Stimulated activated naive CD8-positive, alpha-beta T cell treated with anti-CD3 and anti-CD28 coated beads, Interleukin-15, Interleukin-2, amounts not matched to agents 100 ng/mL and 50 ng/mL, for 24 hours (primary cell): ENCODE results near the gene AHRR.
"Not testable (repeated sequence)": the region's sequence is repeated elsewhere in the genome, so short reads cannot be mapped to it uniquely, and the experiment has no call there.

Source experiments
- H3K27ac Mint-ChIP-seq: one replicate; pipeline ENCODE4 v1.8.0; 2021; ENCODE audit warnings: mild to moderate bottlenecking, mixed read lengths
- H3K27me3 Mint-ChIP-seq: one replicate; pipeline ENCODE4 v1.8.0; 2021; ENCODE audit warnings: mixed read lengths
- H3K36me3 Mint-ChIP-seq: one replicate; pipeline ENCODE4 v1.8.0; 2021; ENCODE audit warnings: low read depth, mixed read lengths
- H3K4me1 Mint-ChIP-seq: one replicate; pipeline ENCODE4 v1.8.0; 2021; ENCODE audit warnings: low read depth, mixed read lengths
- H3K4me3 Mint-ChIP-seq: one replicate; pipeline ENCODE4 v1.8.0; 2021; ENCODE audit warnings: mild to moderate bottlenecking, mixed read lengths
- H3K9me3 Mint-ChIP-seq: one replicate; pipeline ENCODE4 v1.8.0; 2021; ENCODE audit warnings: mixed read lengths

Gene AHRR

GRCh38 chr5:355958-356357 is 34.4 kb downstream of the AHRR start:
- H3K27ac Mint-ChIP-seq: no peak overlapping the region
- H3K36me3 Mint-ChIP-seq: peaks cover 21% of the 10 kb centered on the region
- peaks cover 3% of the 10 kb centered on the region for H3K27me3 Mint-ChIP-seq
- H3K4me1 Mint-ChIP-seq: no peaks in the 10 kb centered on the region
- H3K9me3 Mint-ChIP-seq: no peaks in the 10 kb centered on the region
- no peak overlapping the region for H3K4me3 Mint-ChIP-seq

GRCh38 chr5:359301-359897 is 37.9 kb downstream of the AHRR start:
- H3K27ac Mint-ChIP-seq: no peak overlapping the region
- no peak overlapping the region for H3K4me3 Mint-ChIP-seq
- peaks cover 8% of the 10 kb centered on the region for H3K9me3 Mint-ChIP-seq
- no peaks in the 10 kb centered on the region for H3K4me1 Mint-ChIP-seq
- H3K27me3 Mint-ChIP-seq: peaks cover 2% of the 10 kb centered on the region
- H3K36me3 Mint-ChIP-seq: peaks cover 31% of the 10 kb centered on the region

- Mint-ChIP-seq H3K4me1 (no peaks in the 10 kb centered on the region), H3K27me3 (peaks cover 5% of the 10 kb centered on the region), H3K27ac (no peak overlapping the region), H3K4me3 (no peak overlapping the region), H3K9me3 (peaks cover 11% of the 10 kb centered on the region), H3K36me3 (peaks cover 36% of the 10 kb centered on the region)
Observed at GRCh38 chr5:360257-361027, 38.9 kb downstream of the AHRR start.

- Mint-ChIP-seq H3K4me3 (no peak overlapping the region), H3K27ac (no peak overlapping the region), H3K36me3 (peaks cover 41% of the 10 kb centered on the region), H3K9me3 (peaks cover 15% of the 10 kb centered on the region), H3K4me1 (peaks cover 4% of the 10 kb centered on the region), H3K27me3 (peaks cover 5% of the 10 kb centered on the region)
Observed at GRCh38 chr5:362189-362588, 40.7 kb downstream of the AHRR start.

GRCh38 chr5:362978-363765 is 41.7 kb downstream of the AHRR start:
- H3K36me3 Mint-ChIP-seq: peaks cover 42% of the 10 kb centered on the region
- H3K9me3 Mint-ChIP-seq: peaks cover 15% of the 10 kb centered on the region
- no peak overlapping the region for H3K4me3 Mint-ChIP-seq
- peaks cover 9% of the 10 kb centered on the region for H3K4me1 Mint-ChIP-seq
- H3K27me3 Mint-ChIP-seq: peaks cover 5% of the 10 kb centered on the region
- no peak overlapping the region for H3K27ac Mint-ChIP-seq

- H3K9me3 Mint-ChIP-seq: peaks cover 15% of the 10 kb centered on the region
- H3K27ac Mint-ChIP-seq: no peak overlapping the region
- H3K4me3 Mint-ChIP-seq: no peak overlapping the region
- peaks cover 22% of the 10 kb centered on the region for H3K4me1 Mint-ChIP-seq
- H3K27me3 Mint-ChIP-seq: peaks cover 5% of the 10 kb centered on the region
- H3K36me3 Mint-ChIP-seq: peaks cover 49% of the 10 kb centered on the region
Observed at GRCh38 chr5:364497-364896, 43.0 kb downstream of the AHRR start.

GRCh38 chr5:366541-367357 is 45.2 kb downstream of the AHRR start:
- H3K4me1 Mint-ChIP-seq: peaks cover 40% of the 10 kb centered on the region
- peaks cover 15% of the 10 kb centered on the region for H3K9me3 Mint-ChIP-seq
- no peak overlapping the region for H3K27ac Mint-ChIP-seq
- H3K4me3 Mint-ChIP-seq: no peak overlapping the region
- peaks cover 42% of the 10 kb centered on the region for H3K36me3 Mint-ChIP-seq
- H3K27me3 Mint-ChIP-seq: peaks cover 5% of the 10 kb centered on the region

GRCh38 chr5:367358-368130 is 46.0 kb downstream of the AHRR start:
- peaks cover 5% of the 10 kb centered on the region for H3K27me3 Mint-ChIP-seq
- peaks cover 42% of the 10 kb centered on the region for H3K36me3 Mint-ChIP-seq
- no peak overlapping the region for H3K27ac Mint-ChIP-seq
- H3K9me3 Mint-ChIP-seq: peaks cover 15% of the 10 kb centered on the region
- no peak overlapping the region for H3K4me3 Mint-ChIP-seq
- H3K4me1 Mint-ChIP-seq: peaks cover 48% of the 10 kb centered on the region

GRCh38 chr5:368183-369084 is 46.9 kb downstream of the AHRR start:
- Mint-ChIP-seq H3K27ac (peak overlapping the region; percentile 78), H3K4me1 (peaks cover 53% of the 10 kb centered on the region), H3K36me3 (peaks cover 40% of the 10 kb centered on the region), H3K27me3 (peaks cover 5% of the 10 kb centered on the region), H3K9me3 (peaks cover 15% of the 10 kb centered on the region), H3K4me3 (no peak overlapping the region)

GRCh38 chr5:369151-369868 is 47.8 kb downstream of the AHRR start:
- peak overlapping the region; percentile 78 for H3K27ac Mint-ChIP-seq
- H3K4me3 Mint-ChIP-seq: peak overlapping the region; percentile 32
- H3K36me3 Mint-ChIP-seq: peaks cover 31% of the 10 kb centered on the region
- H3K9me3 Mint-ChIP-seq: peaks cover 9% of the 10 kb centered on the region
- H3K27me3 Mint-ChIP-seq: peaks cover 4% of the 10 kb centered on the region
- peaks cover 55% of the 10 kb centered on the region for H3K4me1 Mint-ChIP-seq

- peak overlapping the region; percentile 78 for H3K27ac Mint-ChIP-seq
- peaks cover 26% of the 10 kb centered on the region for H3K36me3 Mint-ChIP-seq
- peak overlapping the region; percentile 32 for H3K4me3 Mint-ChIP-seq
- H3K9me3 Mint-ChIP-seq, H3K27me3 Mint-ChIP-seq: not testable (repeated sequence)
- peaks cover 60% of the 10 kb centered on the region for H3K4me1 Mint-ChIP-seq
Observed at GRCh38 chr5:369869-370236, 48.3 kb downstream of the AHRR start.

GRCh38 chr5:370311-370958 is 48.9 kb downstream of the AHRR start:
- peaks cover 65% of the 10 kb centered on the region for H3K4me1 Mint-ChIP-seq
- no peak overlapping the region for H3K27ac Mint-ChIP-seq
- H3K9me3 Mint-ChIP-seq: peaks cover 4% of the 10 kb centered on the region
- peaks cover 26% of the 10 kb centered on the region for H3K36me3 Mint-ChIP-seq
- no peaks in the 10 kb centered on the region for H3K27me3 Mint-ChIP-seq
- H3K4me3 Mint-ChIP-seq: no peak overlapping the region
